Nephron (organoid): Measurements from ENCODE around the gene TBXAS1.

Source experiments
- H3K27ac Mint-ChIP-seq, 3 experiments: 2 replicates each; pipeline ENCODE4 v1.8.0; 2020; ENCODE audit warnings: mixed read lengths in 3 of 3, mild to moderate bottlenecking in 2 of 3, moderate library complexity in 1 of 3
- H3K27me3 Mint-ChIP-seq: 2 replicates; pipeline ENCODE4 v1.8.0; 2021; ENCODE audit warnings: low read depth, mild to moderate bottlenecking, moderate library complexity, mixed read lengths
- H3K36me3 Mint-ChIP-seq: 2 replicates; pipeline ENCODE4 v1.8.0; 2020; ENCODE audit warnings: low read depth, mixed read lengths
- H3K4me1 Mint-ChIP-seq: 2 replicates; pipeline ENCODE4 v1.8.0; 2020; ENCODE audit warnings: mixed read lengths
- H3K4me3 Mint-ChIP-seq, 3 experiments: 2 replicates each; pipeline ENCODE4 v1.8.0; 2020; ENCODE audit warnings: mild to moderate bottlenecking in 3 of 3, mixed read lengths in 3 of 3, moderate library complexity in 2 of 3
- H3K9me3 Mint-ChIP-seq: 2 replicates; pipeline ENCODE4 v1.8.0; 2020; ENCODE audit warnings: mixed read lengths
- TF ChIP-seq, protein P1 (sequence below), 3 experiments: fragments of 200-600 bp; sonication (generic); IDR thresholded peaks; one replicate each; pipeline ENCODE4 v1.5.0; 2021; ENCODE audit warnings: antibody characterized with exemption in 3 of 3; ENCODE audit not compliant: unreplicated experiment in 3 of 3

TBXAS1 gene

DNA sequence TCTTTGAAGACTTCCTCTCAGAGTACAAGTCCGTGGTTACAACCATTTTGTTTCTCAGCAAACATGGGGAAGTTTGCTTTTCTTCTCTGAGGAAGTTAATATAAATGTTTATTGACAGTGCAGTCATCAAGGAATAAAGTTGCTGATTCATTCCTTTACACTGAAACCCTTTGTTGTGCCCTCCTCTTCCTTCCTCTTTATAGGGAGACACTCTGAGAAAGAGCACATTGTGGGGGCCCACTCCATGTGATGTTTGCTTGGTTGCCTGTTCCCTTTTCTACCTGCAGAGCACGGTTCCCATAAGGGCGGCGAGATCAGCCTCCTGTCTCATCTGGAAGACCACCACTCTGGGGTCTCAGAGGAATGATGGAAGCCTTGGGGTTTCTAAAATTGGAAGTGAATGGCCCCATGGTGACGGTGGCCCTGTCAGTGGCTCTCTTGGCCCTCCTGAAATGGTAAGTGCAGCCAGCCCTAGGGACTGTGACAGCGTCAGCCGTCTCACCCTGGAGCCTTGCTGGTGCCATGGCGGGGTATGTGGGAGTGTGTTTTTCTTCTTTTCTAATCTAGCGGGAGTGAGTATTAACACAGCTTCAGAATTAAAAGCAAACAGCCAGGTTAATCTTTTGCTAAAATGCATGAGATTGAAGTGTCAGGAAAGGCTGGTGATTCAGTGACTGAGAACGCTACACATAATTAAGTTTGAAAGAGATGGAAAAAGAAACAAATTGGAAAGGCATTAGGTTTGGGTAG, at the start of gene TBXAS1:
TSS of gene TBXAS1 (plus strand) at position 240 of the 750 bp plus-strand sequence. CDS start at position 367, 127 bp downstream.
- peak within 1 kb of the TSS; percentile 3 to 53 (median 23) for H3K4me3 Mint-ChIP-seq
- peak within 1 kb of the TSS; percentile 97 to 98 (median 98) for H3K27ac Mint-ChIP-seq
- peaks cover 22% of the 10 kb centered on the region for H3K9me3 Mint-ChIP-seq
- TF ChIP-seq, protein P1, sequence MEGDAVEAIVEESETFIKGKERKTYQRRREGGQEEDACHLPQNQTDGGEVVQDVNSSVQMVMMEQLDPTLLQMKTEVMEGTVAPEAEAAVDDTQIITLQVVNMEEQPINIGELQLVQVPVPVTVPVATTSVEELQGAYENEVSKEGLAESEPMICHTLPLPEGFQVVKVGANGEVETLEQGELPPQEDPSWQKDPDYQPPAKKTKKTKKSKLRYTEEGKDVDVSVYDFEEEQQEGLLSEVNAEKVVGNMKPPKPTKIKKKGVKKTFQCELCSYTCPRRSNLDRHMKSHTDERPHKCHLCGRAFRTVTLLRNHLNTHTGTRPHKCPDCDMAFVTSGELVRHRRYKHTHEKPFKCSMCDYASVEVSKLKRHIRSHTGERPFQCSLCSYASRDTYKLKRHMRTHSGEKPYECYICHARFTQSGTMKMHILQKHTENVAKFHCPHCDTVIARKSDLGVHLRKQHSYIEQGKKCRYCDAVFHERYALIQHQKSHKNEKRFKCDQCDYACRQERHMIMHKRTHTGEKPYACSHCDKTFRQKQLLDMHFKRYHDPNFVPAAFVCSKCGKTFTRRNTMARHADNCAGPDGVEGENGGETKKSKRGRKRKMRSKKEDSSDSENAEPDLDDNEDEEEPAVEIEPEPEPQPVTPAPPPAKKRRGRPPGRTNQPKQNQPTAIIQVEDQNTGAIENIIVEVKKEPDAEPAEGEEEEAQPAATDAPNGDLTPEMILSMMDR (IDR thresholded peaks at IDR 0.05; ENCODE audit: unreplicated experiment in 3 of 3): no peak
- H3K27me3 Mint-ChIP-seq: peaks cover 3% of the 10 kb centered on the region
- H3K4me1 Mint-ChIP-seq: peaks cover 26% of the 10 kb centered on the region
- H3K36me3 Mint-ChIP-seq: peaks cover 26% of the 10 kb centered on the region

DNA sequence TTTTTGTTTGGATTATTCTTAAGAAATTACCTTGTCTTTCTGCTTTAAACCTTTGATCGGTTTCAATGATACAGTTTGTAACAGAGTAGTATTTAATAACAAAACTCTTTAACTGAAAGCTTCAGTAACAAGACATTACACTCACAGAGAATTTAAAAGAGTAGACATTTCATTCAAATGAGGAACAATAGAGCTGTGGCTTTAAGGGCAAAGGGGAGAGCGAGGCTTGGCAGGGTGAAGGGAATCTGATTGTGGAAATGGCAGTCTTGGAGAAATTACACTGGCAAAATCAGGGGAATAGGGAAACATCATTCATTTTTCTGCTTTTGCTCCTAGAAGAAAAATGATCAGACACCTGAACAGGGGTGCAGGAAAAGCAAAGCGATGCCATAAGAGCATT, 46.1 kb upstream of the TBXAS1 start:
- Mint-ChIP-seq H3K4me1 (peaks cover 14% of the 10 kb centered on the region), H3K4me3 (no peak overlapping the region), H3K27me3 (no peaks in the 10 kb centered on the region), H3K27ac (no peak overlapping the region), H3K9me3 (no peaks in the 10 kb centered on the region), H3K36me3 (peaks cover 7% of the 10 kb centered on the region)
- TF ChIP-seq, protein P1 (IDR thresholded peaks at IDR 0.05; ENCODE audit: unreplicated experiment in 3 of 3): no peak

DNA sequence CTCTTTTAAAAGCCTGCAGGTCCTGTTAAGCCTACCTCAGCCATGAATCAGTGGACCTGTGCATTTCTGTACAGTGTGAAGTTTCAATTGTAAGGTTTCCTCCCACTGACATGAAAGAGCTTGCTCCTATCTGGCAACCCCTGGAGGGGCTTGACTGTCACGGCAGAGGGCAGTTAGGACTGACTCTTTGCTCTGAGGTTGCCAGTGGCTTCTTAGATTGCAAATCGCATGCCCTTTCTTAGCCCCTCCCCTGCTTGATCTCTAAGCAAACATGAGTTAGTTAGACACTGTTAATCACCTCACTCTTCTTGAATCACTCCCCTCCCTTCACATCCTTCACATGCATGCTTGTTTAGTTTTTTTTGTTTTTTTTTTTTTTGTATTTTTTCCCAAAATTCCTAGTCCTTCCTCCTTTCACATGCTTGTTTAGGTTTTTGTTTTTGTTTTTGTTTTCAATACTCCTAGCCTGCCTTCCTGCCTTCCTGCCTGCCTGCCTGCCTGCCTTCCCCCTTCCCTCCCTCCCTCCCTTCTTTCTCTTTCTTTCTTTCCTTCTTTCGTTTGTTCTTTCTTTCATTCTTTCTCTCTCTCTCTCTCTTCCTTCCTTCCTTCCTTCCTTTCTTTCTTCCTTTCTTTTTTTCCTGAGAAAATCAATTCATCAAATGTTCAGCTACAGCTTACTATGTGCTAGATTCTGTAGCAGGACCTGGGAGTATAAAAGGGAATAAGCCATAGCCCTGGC, 45.2 kb upstream of the TBXAS1 start:
- Mint-ChIP-seq H3K9me3 (no peaks in the 10 kb centered on the region), H3K27me3 (peaks cover 5% of the 10 kb centered on the region), H3K4me3 (no peak overlapping the region), H3K36me3 (peaks cover 13% of the 10 kb centered on the region), H3K4me1 (peaks cover 10% of the 10 kb centered on the region), H3K27ac (no peak overlapping the region)
- TF ChIP-seq, protein P1 (IDR thresholded peaks at IDR 0.05; ENCODE audit: unreplicated experiment in 3 of 3): no peak

DNA sequence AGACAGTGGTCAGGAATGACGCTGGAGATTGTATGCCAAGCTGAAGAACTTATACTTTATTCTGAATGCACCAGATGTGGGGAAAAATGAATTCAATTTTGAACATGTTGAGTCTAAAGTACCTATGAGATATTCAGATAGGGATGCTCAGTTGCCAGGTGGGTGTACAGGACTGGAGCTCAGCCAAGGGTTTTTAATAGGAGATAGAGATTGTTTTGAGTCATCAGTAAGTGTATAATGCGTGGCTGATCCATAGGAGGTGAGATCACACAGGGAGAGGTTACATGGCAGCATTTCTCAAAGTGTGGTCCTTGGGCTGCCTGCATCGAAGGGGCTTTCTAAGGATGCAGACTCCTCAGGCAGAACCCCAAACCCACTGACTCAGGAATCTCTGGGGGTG, 44.4 kb upstream of the TBXAS1 start:
- H3K36me3 Mint-ChIP-seq: peaks cover 15% of the 10 kb centered on the region
- H3K4me1 Mint-ChIP-seq: peaks cover 5% of the 10 kb centered on the region
- TF ChIP-seq, protein P1 (IDR thresholded peaks at IDR 0.05; ENCODE audit: unreplicated experiment in 3 of 3): no peak
- no peaks in the 10 kb centered on the region for H3K9me3 Mint-ChIP-seq
- H3K4me3 Mint-ChIP-seq: no peak overlapping the region
- no peak overlapping the region for H3K27ac Mint-ChIP-seq
- peaks cover 5% of the 10 kb centered on the region for H3K27me3 Mint-ChIP-seq

DNA sequence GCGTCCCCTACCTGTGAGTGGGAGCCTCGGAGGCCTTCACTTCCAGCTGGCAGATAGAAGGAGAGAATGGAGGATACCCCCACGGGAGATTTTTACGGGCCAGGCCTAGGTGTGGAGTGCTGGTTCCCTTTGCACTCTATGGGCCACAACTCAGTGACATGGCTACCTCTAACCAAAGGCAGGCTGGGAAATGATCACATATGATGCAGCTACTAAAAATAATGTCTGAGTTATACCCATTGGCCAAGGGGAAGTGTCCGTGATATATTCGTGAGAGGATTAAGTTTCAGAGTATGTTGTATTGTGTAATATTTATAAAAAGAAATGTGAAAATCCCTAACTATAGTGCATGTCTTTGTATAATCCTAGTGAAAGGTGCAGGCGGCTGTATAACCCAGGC, 37.7 kb upstream of the TBXAS1 start:
- Mint-ChIP-seq H3K4me3 (no peak overlapping the region), H3K4me1 (no peaks in the 10 kb centered on the region), H3K27me3 (peaks cover 5% of the 10 kb centered on the region), H3K9me3 (peaks cover 4% of the 10 kb centered on the region), H3K27ac (no peak overlapping the region), H3K36me3 (peaks cover 42% of the 10 kb centered on the region)
- TF ChIP-seq, protein P1 (IDR thresholded peaks at IDR 0.05; ENCODE audit: unreplicated experiment in 3 of 3): no peak
